Liver (tissue), 3 donors: Measurements from ENCODE around the gene PHC2.
A peak's percentile ranks its signal among the peaks of the same experiment; 100 is the strongest.

Experiments
- CTCF ChIP-seq: fragments of 150-350 bp; IDR thresholded peaks from 2 replicates; pipeline ENCODE4 v1.5.1; 2017; ENCODE audit warnings: improper control_type of control experiment, low read depth, low read length; ENCODE audit not compliant: missing input control
- EGR1 ChIP-seq, 2 donors: IDR thresholded peaks; 2 replicates each; pipeline ENCODE4 v1.6.1; 2016 to 2018; ENCODE audit warnings: antibody characterized with exemption in 2 of 2, low read depth in 2 of 2
- FOXA1 ChIP-seq: IDR thresholded peaks from 2 replicates; pipeline ENCODE4 v1.6.1; 2016; ENCODE audit warnings: antibody characterized with exemption
- GABPA ChIP-seq, 2 donors: IDR thresholded peaks in 1 of 2; conservative IDR thresholded peaks in 1 of 2; 2 replicates each; pipeline ENCODE4 v1.6.1; 2016; ENCODE audit warnings: antibody characterized with exemption in 2 of 2, mild to moderate bottlenecking in 1 of 2, moderate library complexity in 1 of 2
- RAD21 ChIP-seq, 2 donors: IDR thresholded peaks; 2 replicates each; pipeline ENCODE4 v1.6.1; 2016; ENCODE audit warnings: antibody characterized with exemption in 2 of 2, mild to moderate bottlenecking in 2 of 2
- REST ChIP-seq: IDR thresholded peaks from 2 replicates; pipeline ENCODE4 v1.6.1; 2016; ENCODE audit warnings: antibody characterized with exemption, mild to moderate bottlenecking
- SP1 ChIP-seq: IDR thresholded peaks from 2 replicates; pipeline ENCODE4 v1.6.1; 2018; ENCODE audit warnings: antibody characterized with exemption, mild to moderate bottlenecking
- TAF1 ChIP-seq: conservative IDR thresholded peaks from 2 replicates; pipeline ENCODE4 v1.6.1; 2016; ENCODE audit warnings: antibody characterized with exemption, mild to moderate bottlenecking
- donor health status: healthy.
- donor health status: healthy.

- no peak for TF ChIP-seq TAF1
- TF ChIP-seq CTCF: no peak
- TF ChIP-seq RAD21 (IDR thresholded peaks at IDR 0.05): no peak
- no peak for TF ChIP-seq FOXA1
- TF ChIP-seq REST: no peak
- no peak for TF ChIP-seq EGR1 (IDR thresholded peaks at IDR 0.05; ENCODE audit: low read depth in 2 of 2)
- peak in 1 of 2 donors; percentile 8 for TF ChIP-seq GABPA (IDR thresholded peaks at IDR 0.05 in 1 of 2, conservative IDR thresholded peaks at IDR 0.05 in 1 of 2)
- peak; percentile 51 for TF ChIP-seq SP1
These were observed 92.3 kb downstream of the PHC2 start for GRCh38 chr1:33338440-33339211.
